Testis (tissue), 2 donors: ENCODE measurements around the gene TMEM40.

Source experiments
- CTCF ChIP-seq, 3 experiments: fragments of 450-650 bp in 2 of 3; fragments of 200-600 bp in 1 of 3; sonication (generic) in 1 of 3; IDR thresholded peaks; one replicate each; pipeline ENCODE4 v1.5.1; 2016 to 2019; ENCODE audit warnings: antibody characterized with exemption in 3 of 3, mild to moderate bottlenecking in 2 of 3, moderate library complexity in 1 of 3
- POLR2A ChIP-seq: fragments of 450-650 bp; IDR thresholded peaks from one replicate; pipeline ENCODE4 v1.6.1; 2017; ENCODE audit warnings: antibody characterized with exemption, mild to moderate bottlenecking, moderate library complexity

GRCh38 chr3:12807601-12808359 is 48.7 kb upstream of the TMEM40 start:
- TF ChIP-seq POLR2A (no peak), CTCF (IDR thresholded peaks at IDR 0.05) (no peak)
